Brain microvascular endothelial cell (primary cell): Measurements from ENCODE around the gene AMOTL2.

Experiments used
- DNase-seq: peaks from one replicate; pipeline ENCODE4 v3.0.0-alpha.2; 2020
- H3K27ac ChIP-seq: fragments of 250-450 bp; sonication (Bioruptor Pico); 2 replicates; pipeline ENCODE4 v1.5.1; 2020; ENCODE audit warnings: mild to moderate bottlenecking, moderate library complexity
- H3K27me3 ChIP-seq: fragments of 250-450 bp; sonication (Bioruptor Pico); replicated peaks from 2 replicates; pipeline ENCODE4 v1.5.1; 2020; ENCODE audit warnings: mild to moderate bottlenecking
- H3K36me3 ChIP-seq: fragments of 250-450 bp; sonication (Bioruptor Pico); replicated peaks from 2 replicates; pipeline ENCODE4 v1.5.1; 2020; ENCODE audit warnings: mild to moderate bottlenecking
- H3K4me3 ChIP-seq: 2 replicates; pipeline ENCODE4 v1.5.1; 2011; ENCODE audit warnings: low read depth, mild to moderate bottlenecking, control low read depth, low read length, moderate library complexity
- CTCF ChIP-seq: IDR thresholded peaks from 2 replicates; pipeline ENCODE4 v1.5.1; 2011; ENCODE audit warnings: low read depth, mild to moderate bottlenecking, moderate library complexity, low read length, control low read depth, inconsistent platforms; ENCODE audit errors: missing control alignments
- in situ Hi-C: cut with HindIII; loops from 2 replicates; pipeline ENCODE4 v1.10.0; 2017; ENCODE audit warnings: low sequenced_read_pairs, low pct_ligation_motif_present

AMOTL2 gene

GRCh38 chr3:134359121-134360010 lies 14.9 kb downstream of the AMOTL2 start:
- in situ Hi-C loops = no loop called here
- Histone ChIP-seq H3K36me3 (peaks cover 94% of the 10 kb centered on the region), H3K4me3 (no peak overlapping the region), H3K27ac (no peak overlapping the region), H3K27me3 (no peaks in the 10 kb centered on the region)
- DNase-seq = no peak
- TF ChIP-seq CTCF = no peak

GRCh38 chr3:134357914-134358811 lies 16.1 kb downstream of the AMOTL2 start:
- Histone ChIP-seq H3K27ac (peak overlapping the region; percentile 80), H3K4me3 (no peak overlapping the region), H3K27me3 (no peaks in the 10 kb centered on the region), H3K36me3 (peaks cover 87% of the 10 kb centered on the region)
- in situ Hi-C loops = no loop called here
- peak; percentile 92 for DNase-seq
- peak; percentile 74 for TF ChIP-seq CTCF

GRCh38 chr3:134357261-134357913 lies 16.9 kb downstream of the AMOTL2 start:
- peak overlapping the region; percentile 80 for H3K27ac ChIP-seq
- no peak for TF ChIP-seq CTCF
- H3K36me3 ChIP-seq = peaks cover 79% of the 10 kb centered on the region
- H3K4me3 ChIP-seq = no peak overlapping the region
- no peak for DNase-seq
- no peaks in the 10 kb centered on the region for H3K27me3 ChIP-seq
- in situ Hi-C loops = no loop called here

GRCh38 chr3:134356411-134357040 lies 17.7 kb downstream of the AMOTL2 start:
- Histone ChIP-seq H3K27ac (no peak overlapping the region), H3K27me3 (no peaks in the 10 kb centered on the region), H3K4me3 (no peak overlapping the region), H3K36me3 (peaks cover 70% of the 10 kb centered on the region)
- TF ChIP-seq CTCF = no peak
- in situ Hi-C loops = no loop called here
- no peak for DNase-seq

GRCh38 chr3:134355416-134355815 lies 18.8 kb downstream of the AMOTL2 start:
- in situ Hi-C loops = no loop called here
- no peak for DNase-seq
- no peak for TF ChIP-seq CTCF
- H3K27ac ChIP-seq = no peak overlapping the region
- H3K36me3 ChIP-seq = peaks cover 59% of the 10 kb centered on the region
- H3K27me3 ChIP-seq = no peaks in the 10 kb centered on the region
- no peak overlapping the region for H3K4me3 ChIP-seq
